GM12801 (cell line): ENCODE data around the gene RPS6KB1.

Source experiments
- CTCF ChIP-seq: IDR thresholded peaks from one replicate; pipeline ENCODE4 v1.5.1; 2011; ENCODE audit warnings: control low read depth; ENCODE audit not compliant: insufficient read length; ENCODE audit errors: extremely low read depth

The RPS6KB1 gene

GRCh38 chr17:59884861-59885260 is 8.1 kb upstream of the RPS6KB1 start:
- no peak for TF ChIP-seq CTCF

GRCh38 chr17:59888145-59888750 is 4.7 kb upstream of the RPS6KB1 start:
- TF ChIP-seq CTCF, result no peak

GRCh38 chr17:59890720-59891119 is 2.2 kb upstream of the RPS6KB1 start:
- TF ChIP-seq CTCF, result no peak

- TF ChIP-seq CTCF, result no peak
These were observed 534 bp upstream of the RPS6KB1 start for GRCh38 chr17:59892251-59892923.

- TF ChIP-seq CTCF, result no peak
These were observed 767 bp downstream of the RPS6KB1 start for GRCh38 chr17:59893676-59894100.

- no peak for TF ChIP-seq CTCF
These were observed 4.2 kb downstream of the RPS6KB1 start for GRCh38 chr17:59897090-59897489.

- no peak for TF ChIP-seq CTCF
These were observed 6.2 kb downstream of the RPS6KB1 start for GRCh38 chr17:59899099-59899498.

GRCh38 chr17:59901604-59902003 is 8.7 kb downstream of the RPS6KB1 start:
- TF ChIP-seq CTCF, result no peak
